Activated T-helper 1 cell treated with anti-CD3 and anti-CD28 coated beads, Interleukin-12 subunit alpha, Interleukin-12 subunit beta, Interleukin-2, Interleukin-4 antibody, amounts not matched to agents 30 ng/mL and 10 ng/mL and 1 ng/mL, durations not matched to agents 14 hours and 24 hours and 36 hours (primary cell): Measurements from ENCODE around the gene TENT4A. TPM values are rescaled to one million over a fixed set of nuclear protein-coding genes. Genes with fewer than 3 reads are reported as not detected.
A peak's percentile ranks its signal among the peaks of the same experiment; 100 is the strongest.

Experiments
- DNase-seq: peaks from one replicate; pipeline ENCODE4 v3.0.0; 2021; ENCODE audit warnings: low spot score
- H3K27ac Mint-ChIP-seq: one replicate; pipeline ENCODE4 v1.8.0; 2021; ENCODE audit warnings: mild to moderate bottlenecking, mixed read lengths
- H3K27me3 Mint-ChIP-seq: one replicate; pipeline ENCODE4 v1.8.0; 2022; ENCODE audit warnings: mild to moderate bottlenecking, moderate library complexity, mixed read lengths; ENCODE audit not compliant: insufficient read depth
- H3K36me3 Mint-ChIP-seq: one replicate; pipeline ENCODE4 v1.8.0; 2021; ENCODE audit warnings: low read depth, mixed read lengths
- H3K4me1 Mint-ChIP-seq: one replicate; pipeline ENCODE4 v1.8.0; 2021; ENCODE audit warnings: low read depth, mixed read lengths
- H3K4me3 Mint-ChIP-seq: one replicate; pipeline ENCODE4 v1.8.0; 2021; ENCODE audit warnings: mild to moderate bottlenecking, moderate library complexity, mixed read lengths
- H3K9me3 Mint-ChIP-seq: one replicate; pipeline ENCODE4 v1.8.0; 2021; ENCODE audit warnings: mixed read lengths
- intact Hi-C: fragments of 100-400 bp; cut with micrococcal nuclease; formaldehyde crosslinking; loops from one replicate; pipeline ENCODE4 v1.15.1; 2024
- total RNA-seq: library from RNA; stranded (reverse); gene quantifications from 2 replicates; pipeline ENCODE4 v1.2.3, GENCODE V29; 2022

TENT4A gene
- total RNA-seq, 1 donor from 2014 or later = 42.3 TPM

DNA sequence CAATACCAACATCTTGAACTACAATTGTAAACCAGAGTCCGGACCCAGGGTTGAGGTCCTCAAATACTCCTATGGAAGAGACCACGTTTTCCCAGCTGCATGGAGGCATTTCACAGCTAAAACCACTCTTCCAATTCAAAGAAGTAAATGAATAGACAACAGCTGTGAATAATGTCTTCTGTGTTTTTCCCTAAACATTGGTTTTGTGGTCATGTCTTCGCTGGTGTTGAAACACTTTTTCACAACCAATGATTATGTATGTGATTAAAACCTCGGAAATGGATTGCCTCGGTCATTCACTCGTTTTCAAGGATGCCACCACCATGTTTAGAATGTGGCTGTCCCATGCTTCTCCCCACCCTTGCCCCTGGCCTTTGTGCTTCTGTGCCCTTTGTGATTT, 9.4 kb upstream of the TENT4A start:
- H3K27me3 Mint-ChIP-seq = peaks cover 7% of the 10 kb centered on the region
- H3K4me3 Mint-ChIP-seq = no peak overlapping the region
- H3K27ac Mint-ChIP-seq = no peak overlapping the region
- intact Hi-C loops = no loop called here
- no peaks in the 10 kb centered on the region for H3K36me3 Mint-ChIP-seq
- H3K9me3 Mint-ChIP-seq = no peaks in the 10 kb centered on the region
- DNase-seq = no peak
- peaks cover 8% of the 10 kb centered on the region for H3K4me1 Mint-ChIP-seq

GRCh38 chr5:6704361-6704851, 8.8 kb upstream of the TENT4A start:
- Mint-ChIP-seq H3K27ac (no peak overlapping the region), H3K4me3 (no peak overlapping the region), H3K9me3 (no peaks in the 10 kb centered on the region), H3K4me1 (peaks cover 8% of the 10 kb centered on the region), H3K36me3 (no peaks in the 10 kb centered on the region), H3K27me3 (peaks cover 6% of the 10 kb centered on the region)
- intact Hi-C loops = no loop called here
- DNase-seq = no peak

GRCh38 chr5:6705088-6705487, 8.1 kb upstream of the TENT4A start:
- Mint-ChIP-seq H3K27ac (no peak overlapping the region), H3K4me3 (no peak overlapping the region), H3K9me3 (no peaks in the 10 kb centered on the region), H3K36me3 (no peaks in the 10 kb centered on the region), H3K4me1 (peaks cover 8% of the 10 kb centered on the region), H3K27me3 (peaks cover 5% of the 10 kb centered on the region)
- intact Hi-C loops = no loop called here
- DNase-seq = no peak

DNA sequence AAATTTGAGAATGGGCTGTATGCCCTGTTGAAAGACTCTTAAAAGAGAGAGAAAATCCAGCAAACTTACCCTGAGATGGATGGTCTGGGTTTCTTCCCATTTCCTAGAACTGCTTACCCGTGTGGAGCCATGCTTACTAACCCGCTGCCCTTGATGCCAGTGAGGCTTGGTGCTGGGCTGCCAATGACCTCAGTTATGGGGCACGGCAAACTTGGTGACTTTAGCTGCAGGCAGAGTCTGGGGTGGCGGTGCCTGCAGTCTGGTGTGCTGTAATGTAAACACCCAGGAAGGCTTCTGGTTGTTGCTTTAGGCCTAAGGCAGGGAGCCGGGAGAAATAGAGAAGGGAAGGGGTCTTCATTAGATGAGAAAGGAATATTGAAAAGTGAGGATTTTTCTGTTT, 7.3 kb upstream of the TENT4A start:
- Mint-ChIP-seq H3K27ac (no peak overlapping the region), H3K4me1 (peaks cover 8% of the 10 kb centered on the region), H3K36me3 (no peaks in the 10 kb centered on the region), H3K27me3 (no peaks in the 10 kb centered on the region), H3K9me3 (no peaks in the 10 kb centered on the region), H3K4me3 (no peak overlapping the region)
- no peak for DNase-seq
- intact Hi-C loops = no loop called here

- intact Hi-C loops = no loop called here
- no peak overlapping the region for H3K27ac Mint-ChIP-seq
- no peak overlapping the region for H3K4me3 Mint-ChIP-seq
These were observed 5.4 kb upstream of the TENT4A start for GRCh38 chr5:6707852-6708251.

DNA sequence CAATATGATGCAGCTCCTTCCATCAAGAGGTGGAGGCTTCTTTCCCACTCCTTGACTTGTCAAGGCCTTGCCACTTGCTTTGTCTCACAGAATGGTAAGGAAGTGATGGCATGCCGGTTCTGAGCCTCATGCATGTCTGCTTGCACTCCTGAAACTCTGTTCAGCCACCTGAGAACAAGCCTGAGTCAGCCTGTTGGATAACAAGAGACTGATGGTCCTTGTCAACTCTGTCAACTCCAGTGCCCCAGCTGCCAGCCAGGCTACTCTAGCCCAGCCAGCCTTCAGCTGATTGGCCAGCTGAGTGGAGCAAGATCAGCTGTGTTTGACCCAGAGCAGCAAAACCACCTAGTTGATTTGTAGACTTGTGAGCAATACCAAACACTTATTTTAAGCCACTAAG, 4.4 kb upstream of the TENT4A start:
- Mint-ChIP-seq H3K4me3 (no peak overlapping the region), H3K4me1 (peaks cover 18% of the 10 kb centered on the region), H3K9me3 (no peaks in the 10 kb centered on the region), H3K36me3 (no peaks in the 10 kb centered on the region), H3K27me3 (no peaks in the 10 kb centered on the region), H3K27ac (no peak overlapping the region)
- DNase-seq = no peak
- intact Hi-C loops = no loop called here

More at GRCh38 chr5:6707852-6708251, 5.4 kb upstream of the TENT4A start:
- H3K9me3 Mint-ChIP-seq = no peaks in the 10 kb centered on the region
- H3K27me3 Mint-ChIP-seq = no peaks in the 10 kb centered on the region
- peaks cover 18% of the 10 kb centered on the region for H3K4me1 Mint-ChIP-seq
- no peak for DNase-seq
- no peaks in the 10 kb centered on the region for H3K36me3 Mint-ChIP-seq

GRCh38 chr5:6710070-6710469, 3.2 kb upstream of the TENT4A start:
- no peak for DNase-seq
- Mint-ChIP-seq H3K9me3 (no peaks in the 10 kb centered on the region), H3K4me3 (no peak overlapping the region), H3K27ac (no peak overlapping the region), H3K36me3 (no peaks in the 10 kb centered on the region), H3K27me3 (no peaks in the 10 kb centered on the region), H3K4me1 (peaks cover 19% of the 10 kb centered on the region)
- intact Hi-C loops = loop anchor here (5.0 to 10.0 kb wide), 3 partner anchors 215 to 1185 kb away; partner anchors contain the start of genes FASTKD3 and MTRR

DNA sequence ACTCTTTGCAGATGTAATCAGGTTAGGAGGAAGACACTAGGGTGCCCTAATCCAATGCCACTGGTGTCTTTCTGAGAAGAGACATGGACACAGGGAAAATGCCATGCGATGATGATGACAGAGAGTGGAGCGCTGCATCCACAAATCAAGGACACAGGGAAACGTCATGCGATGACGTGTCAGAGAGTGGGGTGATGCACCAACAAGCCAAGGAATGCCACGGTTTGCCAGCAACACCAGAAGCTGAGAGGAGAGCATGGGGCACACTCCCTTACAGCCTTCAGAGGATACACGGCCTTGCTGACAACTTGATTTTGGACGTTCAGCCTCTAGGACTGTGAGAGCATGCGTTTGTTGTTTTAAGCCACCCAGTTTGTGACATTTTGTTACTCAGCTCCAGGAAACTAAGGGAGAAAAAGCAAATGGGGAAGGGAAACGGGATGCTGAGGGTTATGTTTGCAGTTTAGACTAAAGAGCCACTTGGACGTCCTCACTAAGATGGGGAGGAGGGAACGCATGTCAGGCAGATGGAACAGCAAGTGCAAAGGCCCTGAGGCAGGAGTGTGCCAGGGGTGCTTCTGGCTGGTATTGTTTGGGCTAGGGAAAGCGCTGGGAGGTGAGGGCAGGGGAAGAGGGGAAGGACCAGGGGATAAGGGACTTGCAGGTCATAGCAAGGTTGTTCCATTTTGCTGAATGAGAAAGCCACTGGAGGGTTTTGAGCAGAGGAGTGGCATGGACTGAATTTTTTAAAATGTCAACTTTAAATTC, 2.5 kb upstream of the TENT4A start:
- DNase-seq = no peak
- H3K27me3 Mint-ChIP-seq = no peaks in the 10 kb centered on the region
- H3K4me1 Mint-ChIP-seq = peaks cover 21% of the 10 kb centered on the region
- H3K4me3 Mint-ChIP-seq = peak overlapping the region; percentile 12
- intact Hi-C loops = loop anchor here (5.0 to 10.0 kb wide), 3 partner anchors 216 to 1186 kb away; partner anchors contain the start of genes FASTKD3 and MTRR
- no peaks in the 10 kb centered on the region for H3K9me3 Mint-ChIP-seq
- no peaks in the 10 kb centered on the region for H3K36me3 Mint-ChIP-seq
- H3K27ac Mint-ChIP-seq = no peak overlapping the region

DNA sequence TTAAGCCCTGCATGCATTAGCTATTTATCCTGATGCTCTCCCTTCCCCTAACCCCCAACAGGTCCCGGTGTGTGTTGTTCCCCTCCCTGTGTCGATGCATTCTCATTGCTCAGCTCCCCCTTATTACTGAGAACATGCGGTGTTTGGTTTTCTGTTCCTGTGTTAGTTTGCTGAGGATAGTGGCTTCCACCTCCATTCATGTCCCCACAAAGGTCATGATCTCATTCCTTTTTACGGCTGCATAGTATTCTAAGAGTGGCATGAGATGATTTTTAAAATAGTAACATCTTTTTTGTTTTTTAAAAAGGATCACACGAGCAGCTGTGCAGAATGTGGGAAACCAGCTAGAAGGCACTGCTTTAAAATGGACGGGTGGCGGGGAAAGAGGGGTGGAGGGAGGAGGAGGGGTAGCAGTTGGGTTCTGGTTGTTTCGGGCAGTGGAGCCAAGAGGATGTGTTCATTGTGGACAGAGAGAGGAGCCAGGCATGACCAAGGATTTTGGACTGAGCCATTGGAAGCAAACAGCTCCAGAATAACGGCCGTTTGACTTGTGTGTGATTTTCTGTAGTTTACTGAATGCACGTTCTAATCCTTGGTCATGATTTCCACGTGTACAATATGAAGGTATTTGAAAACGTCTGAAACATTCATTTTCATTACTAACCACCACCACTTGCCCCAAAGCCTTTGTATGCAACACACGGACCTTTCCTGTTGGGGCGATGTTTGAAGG, 1.7 kb upstream of the TENT4A start:
- Mint-ChIP-seq H3K36me3 (peaks cover 3% of the 10 kb centered on the region), H3K4me3 (peak overlapping the region; percentile 88), H3K9me3 (no peaks in the 10 kb centered on the region), H3K27me3 (no peaks in the 10 kb centered on the region), H3K27ac (peak overlapping the region; percentile 95), H3K4me1 (peaks cover 30% of the 10 kb centered on the region)
- no peak for DNase-seq
- intact Hi-C loops = loop anchor here (5.0 to 10.0 kb wide), 3 partner anchors 217 to 1187 kb away; partner anchors contain the start of genes FASTKD3 and MTRR

- H3K27ac Mint-ChIP-seq = peak overlapping the region; percentile 95
- peaks cover 35% of the 10 kb centered on the region for H3K4me1 Mint-ChIP-seq
- H3K9me3 Mint-ChIP-seq = no peaks in the 10 kb centered on the region
- H3K27me3 Mint-ChIP-seq = no peaks in the 10 kb centered on the region
- intact Hi-C loops = loop anchor here (5.0 to 10.0 kb wide), 3 partner anchors 217 to 1187 kb away; partner anchors contain the start of genes FASTKD3 and MTRR
- H3K36me3 Mint-ChIP-seq = peaks cover 5% of the 10 kb centered on the region
- DNase-seq = peak; percentile 39
- peak overlapping the region; percentile 88 for H3K4me3 Mint-ChIP-seq
These were observed 1.1 kb upstream of the TENT4A start for GRCh38 chr5:6712142-6712576.

DNA sequence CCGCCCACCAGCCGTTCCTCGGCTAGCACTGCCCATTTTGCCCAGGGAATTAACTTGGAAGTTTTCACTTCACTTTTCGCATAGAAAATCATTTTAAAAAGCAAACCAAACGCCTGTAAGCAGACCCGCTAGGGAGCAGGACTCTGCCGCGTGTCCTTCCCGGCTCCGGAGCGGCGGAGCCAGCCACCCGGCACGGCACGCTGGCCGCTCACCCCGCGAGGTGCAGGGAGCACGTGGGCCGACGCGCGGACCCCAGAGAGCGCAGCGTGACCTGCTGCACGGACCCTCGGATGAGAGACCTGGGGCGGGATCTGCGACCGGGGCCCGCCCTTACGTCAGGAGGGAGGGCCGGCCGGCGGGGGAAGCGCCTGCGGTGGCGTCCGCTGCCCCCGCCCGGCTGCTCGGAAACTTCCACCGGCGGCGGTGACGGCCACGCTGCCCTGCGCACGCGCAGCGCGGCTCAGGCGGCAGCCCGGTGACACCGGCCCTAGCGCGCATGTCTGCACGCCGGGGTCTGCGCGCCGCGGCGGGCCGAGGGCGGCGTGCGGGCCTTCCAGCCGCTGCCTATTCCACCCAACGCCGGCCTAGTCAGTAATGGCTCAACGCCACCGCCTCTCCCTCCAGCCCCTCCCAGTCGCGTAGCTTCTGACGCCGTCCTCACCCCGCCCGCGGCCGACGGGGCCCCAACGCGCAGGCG, 507 bp upstream of the TENT4A start:
- intact Hi-C loops = loop anchor here (1.0 to 10.0 kb wide), 9 partner anchors 25 to 1290 kb away; partner anchors contain the start of genes FASTKD3, ICE1, MED10 and MTRR
- no peaks in the 10 kb centered on the region for H3K27me3 Mint-ChIP-seq

DNA sequence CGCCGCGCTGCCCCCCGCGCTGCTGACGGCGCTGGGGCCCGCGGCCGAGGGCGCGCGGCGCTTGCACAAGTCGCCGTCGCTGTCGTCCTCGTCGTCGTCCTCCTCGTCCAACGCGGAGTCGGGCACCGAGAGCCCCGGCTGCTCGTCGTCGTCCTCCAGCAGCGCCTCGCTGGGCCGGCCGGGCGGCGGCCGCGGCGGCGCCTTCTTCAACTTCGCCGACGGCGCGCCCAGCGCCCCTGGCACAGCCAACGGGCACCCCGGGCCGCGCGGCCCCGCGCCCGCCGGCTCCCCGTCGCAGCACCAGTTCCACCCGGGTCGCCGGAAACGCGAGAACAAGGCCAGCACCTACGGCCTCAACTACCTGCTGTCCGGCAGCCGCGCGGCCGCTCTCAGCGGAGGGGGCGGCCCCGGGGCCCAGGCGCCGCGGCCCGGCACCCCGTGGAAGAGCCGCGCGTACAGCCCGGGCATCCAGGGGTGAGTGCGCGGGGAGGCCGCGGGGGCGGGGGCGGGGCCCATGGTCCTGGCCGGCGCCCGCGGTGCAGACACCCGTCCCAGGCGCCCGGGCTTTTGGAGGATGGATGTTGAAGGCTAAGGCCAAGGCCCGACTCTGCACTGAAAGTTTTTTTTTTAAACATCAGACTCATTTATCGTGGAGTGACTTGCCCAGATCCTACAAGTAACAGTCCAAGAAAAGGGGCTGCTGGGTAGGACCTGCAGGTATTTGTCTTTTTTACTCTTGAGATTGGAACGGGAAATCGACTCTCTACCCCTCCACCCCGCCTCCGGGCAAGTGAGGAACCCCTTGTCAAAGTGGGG, 1.2 kb downstream of the TENT4A start:
- no peak for DNase-seq
- Mint-ChIP-seq H3K27ac (peak overlapping the region; percentile 86), H3K4me3 (peak overlapping the region; percentile 91), H3K4me1 (peaks cover 58% of the 10 kb centered on the region), H3K36me3 (peaks cover 17% of the 10 kb centered on the region), H3K27me3 (no peaks in the 10 kb centered on the region), H3K9me3 (no peaks in the 10 kb centered on the region)
- intact Hi-C loops = loop anchor here (5.0 to 10.0 kb wide), 3 partner anchors 220 to 1190 kb away; partner anchors contain the start of genes FASTKD3 and MTRR

More for the DNA sequence above, 507 bp upstream of the TENT4A start:
- H3K4me1 Mint-ChIP-seq = peaks cover 41% of the 10 kb centered on the region
- no peaks in the 10 kb centered on the region for H3K9me3 Mint-ChIP-seq
- peak; percentile 97 for DNase-seq
- peaks cover 5% of the 10 kb centered on the region for H3K36me3 Mint-ChIP-seq
- H3K4me3 Mint-ChIP-seq = peak overlapping the region; percentile 88
- peak overlapping the region; percentile 95 for H3K27ac Mint-ChIP-seq
